Ishikawa (cell line): Measurements from ENCODE around the gene TFAP2C.

Experiments
- EP300 ChIP-seq: IDR thresholded peaks from 2 replicates; pipeline ENCODE4 v1.6.1; 2012; ENCODE audit warnings: borderline replicate concordance
- RAD21 ChIP-seq: IDR thresholded peaks from 2 replicates; pipeline ENCODE4 v1.6.1; 2012; ENCODE audit warnings: low read depth

DNA sequence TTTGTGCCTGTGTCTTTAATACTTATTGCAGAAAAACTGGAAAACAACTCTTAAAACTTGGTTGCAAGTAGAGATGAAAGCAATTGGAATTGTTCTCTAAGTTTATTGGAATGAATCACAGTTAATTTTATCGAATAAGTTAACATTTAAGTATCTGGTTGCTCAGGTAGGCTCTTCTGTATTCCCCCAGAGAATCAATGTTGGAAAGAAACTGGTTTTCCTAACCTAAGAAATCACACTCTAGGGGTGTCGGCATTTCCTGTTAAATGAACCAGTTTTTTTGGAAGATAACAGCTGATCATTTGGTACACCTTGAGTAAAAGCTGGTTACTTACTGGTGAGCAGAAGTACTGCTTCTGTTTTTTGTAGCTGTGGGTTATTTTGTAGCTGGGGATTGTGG is 5.2 kb downstream of the TFAP2C start:
- TF ChIP-seq RAD21 = no peak
- TF ChIP-seq EP300 = no peak
